MM.1S (cell line): ENCODE results near the gene MIB2.

Source experiments
- DNase-seq: peaks from one replicate; pipeline ENCODE4 v3.0.0-alpha.2; 2015
- H2AFZ ChIP-seq: fragments of 300-600 bp; sonication (generic); 2 replicates; pipeline ENCODE4 v1.6.0; 2016; ENCODE audit warnings: antibody characterized with exemption, low read length
- H3F3A ChIP-seq: fragments of 300-600 bp; sonication (generic); 2 replicates; pipeline ENCODE4 v1.6.1; 2016; ENCODE audit warnings: mild to moderate bottlenecking, antibody characterized with exemption, low read length, moderate library complexity, mixed read lengths; ENCODE audit not compliant: insufficient read depth
- H3K27ac ChIP-seq: fragments of 300-600 bp; sonication (generic); 2 replicates; pipeline ENCODE4 v1.5.1; 2016; ENCODE audit warnings: mild to moderate bottlenecking, low read length
- H3K27me3 ChIP-seq: fragments of 300-600 bp; sonication (generic); replicated peaks from 2 replicates; pipeline ENCODE4 v1.6.0; 2016; ENCODE audit warnings: low read length; ENCODE audit not compliant: insufficient read depth
- H3K36me3 ChIP-seq: fragments of 300-600 bp; sonication (generic); replicated peaks from 2 replicates; pipeline ENCODE4 v1.6.1; 2016; ENCODE audit warnings: mild to moderate bottlenecking, low read length, mixed read lengths; ENCODE audit not compliant: insufficient read depth
- H3K4me1 ChIP-seq: fragments of 300-600 bp; sonication (generic); 2 replicates; pipeline ENCODE4 v1.6.1; 2016; ENCODE audit warnings: low read length, mixed read lengths
- H3K4me2 ChIP-seq: fragments of 300-600 bp; sonication (generic); 2 replicates; pipeline ENCODE4 v1.6.0; 2016; ENCODE audit warnings: low read depth, low read length
- H3K4me3 ChIP-seq: fragments of 300-600 bp; sonication (generic); 2 replicates; pipeline ENCODE4 v1.5.1; 2016; ENCODE audit warnings: low read length, mixed read lengths
- H3K79me2 ChIP-seq: fragments of 300-600 bp; sonication (generic); 2 replicates; pipeline ENCODE4 v1.6.1; 2016; ENCODE audit warnings: mixed run types, low read length, mixed read lengths
- H3K9ac ChIP-seq: fragments of 300-600 bp; sonication (generic); 2 replicates; pipeline ENCODE4 v1.6.1; 2016; ENCODE audit warnings: low read length, mixed read lengths
- H3K9me2 ChIP-seq: fragments of 300-600 bp; sonication (generic); replicated peaks from 2 replicates; pipeline ENCODE4 v1.6.1; 2016; ENCODE audit warnings: mild to moderate bottlenecking, low read length, mixed read lengths; ENCODE audit not compliant: insufficient read depth
- H3K9me3 ChIP-seq: fragments of 300-600 bp; sonication (generic); replicated peaks from 2 replicates; pipeline ENCODE4 v1.6.1; 2016; ENCODE audit warnings: mild to moderate bottlenecking, low read length, mixed read lengths; ENCODE audit not compliant: insufficient read depth
- H4K20me1 ChIP-seq: fragments of 300-600 bp; sonication (generic); 2 replicates; pipeline ENCODE4 v1.6.1; 2016; ENCODE audit warnings: mild to moderate bottlenecking, low read length, moderate library complexity, mixed read lengths; ENCODE audit not compliant: insufficient read depth
- CTCF ChIP-seq: fragments of 300-600 bp; sonication (generic); IDR thresholded peaks from 2 replicates; pipeline ENCODE4 v1.5.1; 2016; ENCODE audit warnings: antibody characterized with exemption, low read length, mixed read lengths
- EZH2 ChIP-seq: fragments of 300-600 bp; sonication (generic); optimal IDR thresholded peaks from 2 replicates; pipeline ENCODE3; 2017; ENCODE audit warnings: low read depth, mild to moderate bottlenecking, antibody characterized with exemption, low read length, mixed read lengths
- EZH2phosphoT487 ChIP-seq: fragments of 300-600 bp; sonication (generic); IDR thresholded peaks from 2 replicates; pipeline ENCODE4 v1.6.1; 2018; ENCODE audit warnings: antibody characterized with exemption, low read length

The MIB2 gene

GRCh38 chr1:1616838-1617237 is 1.5 kb downstream of the MIB2 start:
- H3K4me2 ChIP-seq, result peak overlapping the region; percentile 97
- no peaks in the 10 kb centered on the region for H3K9me2 ChIP-seq
- peak overlapping the region; percentile 87 for H3K4me3 ChIP-seq
- H3F3A ChIP-seq, result peaks cover 3% of the 10 kb centered on the region; the same call in 1 of the 2 replicates
- no peaks in the 10 kb centered on the region for H3K27me3 ChIP-seq
- no peaks in the 10 kb centered on the region for H3K36me3 ChIP-seq
- H2AFZ ChIP-seq, result no peak overlapping the region
- H3K27ac ChIP-seq, result no peak overlapping the region
- DNase-seq, result no peak
- no peaks in the 10 kb centered on the region for H4K20me1 ChIP-seq
- H3K9me3 ChIP-seq, result no peaks in the 10 kb centered on the region
- no peak for TF ChIP-seq EZH2phosphoT487
- TF ChIP-seq EZH2, result no peak
- no peak overlapping the region for H3K9ac ChIP-seq
- H3K79me2 ChIP-seq, result peaks cover 23% of the 10 kb centered on the region
- peaks cover 3% of the 10 kb centered on the region; the same call in 1 of the 2 replicates for H3K4me1 ChIP-seq

DNA sequence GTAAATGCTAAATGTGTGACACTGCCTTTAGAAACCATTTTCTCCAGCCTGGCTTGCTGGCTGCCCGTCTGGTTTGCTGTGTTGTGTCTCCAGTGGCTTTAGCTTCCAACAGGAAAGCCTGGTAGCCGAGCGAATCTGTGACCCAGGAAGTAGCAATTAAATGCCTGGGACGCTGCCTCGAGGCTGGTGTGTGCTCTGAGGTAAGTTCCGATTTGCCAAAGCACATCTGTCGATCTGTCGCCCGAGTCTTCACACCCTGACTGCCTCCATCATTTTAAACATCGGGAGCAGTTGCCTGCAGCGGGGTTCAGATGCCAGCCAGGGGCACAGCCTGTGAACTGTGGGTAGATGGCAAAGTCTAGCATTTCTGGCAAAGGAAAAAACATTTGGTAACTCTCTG is 2.2 kb downstream of the MIB2 start:
- Histone ChIP-seq H3K9me3 (no peaks in the 10 kb centered on the region), H3K9ac (no peak overlapping the region), H3K36me3 (no peaks in the 10 kb centered on the region), H2AFZ (no peak overlapping the region), H4K20me1 (no peaks in the 10 kb centered on the region), H3K79me2 (peaks cover 23% of the 10 kb centered on the region), H3K27me3 (no peaks in the 10 kb centered on the region), H3K4me3 (no peak overlapping the region), H3K27ac (no peak overlapping the region), H3K4me2 (no peak overlapping the region), H3K4me1 (peaks cover 3% of the 10 kb centered on the region; the same call in 1 of the 2 replicates), H3K9me2 (no peaks in the 10 kb centered on the region), H3F3A (peaks cover 3% of the 10 kb centered on the region; the same call in 1 of the 2 replicates)
- DNase-seq, result no peak
- no peak for TF ChIP-seq EZH2phosphoT487

DNA sequence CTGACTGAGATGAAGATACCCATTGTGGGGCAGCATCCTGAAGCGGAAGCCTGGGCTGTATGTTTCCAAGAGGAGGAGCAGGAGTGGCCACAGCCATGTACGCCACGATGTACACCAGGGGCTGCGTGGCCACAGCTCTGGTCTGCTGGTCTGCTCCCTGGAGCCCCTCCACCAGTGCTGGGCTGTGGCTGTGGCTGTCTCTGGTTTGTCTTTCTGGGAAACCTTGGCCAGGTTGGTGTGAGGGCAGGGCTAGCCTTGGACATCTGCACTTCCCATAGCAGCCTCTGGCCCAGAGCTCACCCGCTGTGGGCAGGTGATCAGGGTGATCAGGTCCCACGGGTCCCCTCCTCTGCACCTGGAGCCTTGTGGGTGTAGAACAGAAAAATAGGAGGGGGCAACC is 2.6 kb downstream of the MIB2 start:
- H3K36me3 ChIP-seq, result no peaks in the 10 kb centered on the region
- H2AFZ ChIP-seq, result no peak overlapping the region
- DNase-seq, result no peak
- H3K9me2 ChIP-seq, result no peaks in the 10 kb centered on the region
- no peak overlapping the region for H3K27ac ChIP-seq
- H3F3A ChIP-seq, result peaks cover 3% of the 10 kb centered on the region; the same call in 1 of the 2 replicates
- H3K9me3 ChIP-seq, result no peaks in the 10 kb centered on the region
- no peak overlapping the region for H3K4me3 ChIP-seq
- TF ChIP-seq CTCF (no peak), EZH2 (no peak), EZH2phosphoT487 (no peak)
- H3K79me2 ChIP-seq, result peaks cover 23% of the 10 kb centered on the region
- no peaks in the 10 kb centered on the region for H3K27me3 ChIP-seq
- H3K9ac ChIP-seq, result no peak overlapping the region
- H3K4me2 ChIP-seq, result no peak overlapping the region
- peaks cover 3% of the 10 kb centered on the region; the same call in 1 of the 2 replicates for H3K4me1 ChIP-seq
- no peaks in the 10 kb centered on the region for H4K20me1 ChIP-seq

- Histone ChIP-seq H3K9me3 (no peaks in the 10 kb centered on the region), H2AFZ (no peak overlapping the region), H3K79me2 (peaks cover 22% of the 10 kb centered on the region), H4K20me1 (no peaks in the 10 kb centered on the region), H3K4me1 (peaks cover 3% of the 10 kb centered on the region; the same call in 1 of the 2 replicates), H3K27me3 (no peaks in the 10 kb centered on the region), H3K9me2 (no peaks in the 10 kb centered on the region), H3K36me3 (no peaks in the 10 kb centered on the region), H3K4me3 (no peak overlapping the region), H3K4me2 (no peak overlapping the region), H3F3A (peaks cover 3% of the 10 kb centered on the region; the same call in 1 of the 2 replicates), H3K27ac (no peak overlapping the region), H3K9ac (no peak overlapping the region)
- TF ChIP-seq EZH2phosphoT487 (no peak), CTCF (no peak), EZH2 (no peak)
- no peak for DNase-seq
Measured at GRCh38 chr1:1618396-1619068, 3.2 kb downstream of the MIB2 start.
